ENCODE measurements around the gene RASL12.

GRCh38 chr15:65051266-65051665 lies 16.5 kb downstream of the RASL12 start:
- TF ChIP-seq GATA3 (IDR thresholded peaks at IDR 0.05; ENCODE audit: low read depth, low read length) (no peak), GATA2 (IDR thresholded peaks at IDR 0.05; ENCODE audit: low read depth, low read length) (no peak)
